Calu3 (cell line): ENCODE results near the gene MLXIPL. TPM values are rescaled to one million over a fixed set of nuclear protein-coding genes. Genes with fewer than 3 reads are reported as not detected.
"Not testable (repeated sequence)": the region's sequence is repeated elsewhere in the genome, so short reads cannot be mapped to it uniquely, and the experiment has no call there.

Source experiments
- BruUV-seq: library from RNA; stranded (reverse); fragments of 400-500 nt; replicated peaks from 2 replicates; lab custom pipeline; 2021; lab: Mats Ljungman, UMichigan
- CTCF ChIA-PET: fragments of 300-600 bp; sonication (Branson Sonifier 250); formaldehyde crosslinking; loops from one replicate; lab custom pipeline; 2022; ENCODE audit warnings: antibody characterized with exemption; lab: Charles Lee
- DNase-seq: peaks from one replicate; pipeline ENCODE4 v3.0.0; 2022
- H3K27ac Mint-ChIP-seq: one replicate; pipeline ENCODE4 v1.8.0; 2022; ENCODE audit warnings: mixed read lengths; ENCODE audit not compliant: unreplicated experiment
- H3K27me3 Mint-ChIP-seq: one replicate; pipeline ENCODE4 v1.8.0; 2022; ENCODE audit warnings: mixed read lengths; ENCODE audit not compliant: unreplicated experiment
- H3K36me3 Mint-ChIP-seq: one replicate; pipeline ENCODE4 v1.8.0; 2022; ENCODE audit warnings: mild to moderate bottlenecking, moderate library complexity, mixed read lengths; ENCODE audit not compliant: insufficient read depth, unreplicated experiment
- H3K4me1 Mint-ChIP-seq: one replicate; pipeline ENCODE4 v1.8.0; 2022; ENCODE audit warnings: mild to moderate bottlenecking, low read depth, mixed read lengths; ENCODE audit not compliant: unreplicated experiment
- H3K4me3 Mint-ChIP-seq: one replicate; pipeline ENCODE4 v1.8.0; 2022; ENCODE audit warnings: mild to moderate bottlenecking, low read depth, moderate library complexity, mixed read lengths; ENCODE audit not compliant: unreplicated experiment
- H3K9me3 Mint-ChIP-seq: one replicate; pipeline ENCODE4 v1.8.0; 2022; ENCODE audit warnings: low read depth, mixed read lengths; ENCODE audit not compliant: unreplicated experiment
- CTCF ChIP-seq: fragments of 200-600 bp; IDR thresholded peaks from one replicate; pipeline ENCODE4 v1.8.0; 2022; ENCODE audit warnings: antibody characterized with exemption; ENCODE audit not compliant: unreplicated experiment
- intact Hi-C: fragments of 100-400 bp; cut with micrococcal nuclease; formaldehyde crosslinking; loops from one replicate; pipeline ENCODE4 v1.10.0; 2022; ENCODE audit not compliant: unreplicated experiment
- total RNA-seq: library from RNA; stranded (reverse); gene quantifications from 2 replicates; pipeline ENCODE4 v1.2.3, GENCODE V29; 2022

MLXIPL gene
- total RNA-seq, 1 experiment from 2014 or later, result 1.1 TPM

GRCh38 chr7:73567846-73568685 is 56.3 kb downstream of the MLXIPL start:
- no peaks in the 10 kb centered on the region for H3K27me3 Mint-ChIP-seq
- no peak overlapping the region for H3K27ac Mint-ChIP-seq
- H3K4me3 Mint-ChIP-seq, result no peak overlapping the region
- intact Hi-C loops, result no loop called here
- DNase-seq, result no peak
- no peak for TF ChIP-seq CTCF
- no peaks in the 10 kb centered on the region for H3K4me1 Mint-ChIP-seq
- H3K36me3 Mint-ChIP-seq, result peaks cover 28% of the 10 kb centered on the region
- no peaks in the 10 kb centered on the region for H3K9me3 Mint-ChIP-seq
- CTCF ChIA-PET, result no interaction called here
- no TSS peak for BruUV-seq

GRCh38 chr7:73567140-73567539 is 57.2 kb downstream of the MLXIPL start:
- no peak for DNase-seq
- Mint-ChIP-seq H3K27me3 (no peaks in the 10 kb centered on the region), H3K4me1 (no peaks in the 10 kb centered on the region), H3K27ac (no peak overlapping the region), H3K9me3 (no peaks in the 10 kb centered on the region), H3K36me3 (peaks cover 23% of the 10 kb centered on the region), H3K4me3 (no peak overlapping the region)
- CTCF ChIA-PET, result no interaction called here
- TF ChIP-seq CTCF, result no peak
- no TSS peak for BruUV-seq
- intact Hi-C loops, result no loop called here

- intact Hi-C loops, H3K4me1 Mint-ChIP-seq, H3K9me3 Mint-ChIP-seq, CTCF ChIA-PET, H3K4me3 Mint-ChIP-seq, BruUV-seq, H3K27ac Mint-ChIP-seq, H3K27me3 Mint-ChIP-seq, DNase-seq: not testable (repeated sequence)
- peaks cover 26% of the 10 kb centered on the region for H3K36me3 Mint-ChIP-seq
These were observed 57.9 kb downstream of the MLXIPL start for GRCh38 chr7:73566431-73566830.

GRCh38 chr7:73565675-73566340 is 58.5 kb downstream of the MLXIPL start:
- H3K4me3 Mint-ChIP-seq, result no peak overlapping the region
- H3K27ac Mint-ChIP-seq, result no peak overlapping the region
- BruUV-seq, result no TSS peak
- TF ChIP-seq CTCF, result no peak
- no peaks in the 10 kb centered on the region for H3K27me3 Mint-ChIP-seq
- DNase-seq, result no peak
- peaks cover 23% of the 10 kb centered on the region for H3K36me3 Mint-ChIP-seq
- H3K9me3 Mint-ChIP-seq, result no peaks in the 10 kb centered on the region
- intact Hi-C loops, result no loop called here
- H3K4me1 Mint-ChIP-seq, result peaks cover 2% of the 10 kb centered on the region
- CTCF ChIA-PET, result no interaction called here
